Activated B cell treated with CpG ODN at 0.5 μM for 24 hours (primary cell): ENCODE data around the gene MMRN1. TPM values are rescaled to one million over a fixed set of nuclear protein-coding genes. Genes with fewer than 3 reads are reported as not detected.

ENCODE experiments used
- ATAC-seq: fragments of 200-7000 bp; cut with Tn5 transposase; one replicate; pipeline ENCODE4 v1.10.0; 2021; ENCODE audit warnings: low read depth, mild to moderate bottlenecking, moderate library complexity
- CTCF ChIA-PET: fragments of 350-600 bp; sonication (Branson Sonifier 250); formaldehyde crosslinking; loops from one replicate; lab custom pipeline; 2021; ENCODE audit warnings: antibody characterized with exemption; lab: Charles Lee
- POLR2A ChIA-PET: fragments of 350-600 bp; sonication (Branson Sonifier 250); formaldehyde crosslinking; loops from one replicate; lab custom pipeline; 2021; ENCODE audit warnings: antibody characterized with exemption; lab: Charles Lee
- DNase-seq: peaks from one replicate; pipeline ENCODE4 v3.0.0; 2022
- H3K27ac Mint-ChIP-seq: one replicate; pipeline ENCODE4 v1.8.0; 2020; ENCODE audit warnings: mixed read lengths
- H3K27me3 Mint-ChIP-seq: one replicate; pipeline ENCODE4 v1.8.0; 2021; ENCODE audit warnings: mixed read lengths
- H3K36me3 Mint-ChIP-seq: one replicate; pipeline ENCODE4 v1.8.0; 2021; ENCODE audit warnings: low read depth, mixed read lengths
- H3K4me1 Mint-ChIP-seq: one replicate; pipeline ENCODE4 v1.8.0; 2021; ENCODE audit warnings: mixed read lengths
- H3K4me3 Mint-ChIP-seq: one replicate; pipeline ENCODE4 v1.8.0; 2020; ENCODE audit warnings: mild to moderate bottlenecking, mixed read lengths
- H3K9me3 Mint-ChIP-seq: one replicate; pipeline ENCODE4 v1.8.0; 2020; ENCODE audit warnings: mixed read lengths
- intact Hi-C: fragments of 100-400 bp; cut with micrococcal nuclease; formaldehyde crosslinking; loops from one replicate; pipeline ENCODE4 v1.15.1; 2024
- total RNA-seq: library from RNA; stranded (reverse); gene quantifications from 2 replicates; pipeline ENCODE4 v1.2.3, GENCODE V29; 2022
- TF ChIP-seq, protein P1 (sequence below): fragments of 200-600 bp; IDR thresholded peaks from one replicate; pipeline ENCODE4 v1.8.0; 2022; ENCODE audit warnings: antibody characterized with exemption, mild to moderate bottlenecking

MMRN1 gene
- total RNA-seq, 1 donor from 2014 or later: 0.16 TPM

DNA sequence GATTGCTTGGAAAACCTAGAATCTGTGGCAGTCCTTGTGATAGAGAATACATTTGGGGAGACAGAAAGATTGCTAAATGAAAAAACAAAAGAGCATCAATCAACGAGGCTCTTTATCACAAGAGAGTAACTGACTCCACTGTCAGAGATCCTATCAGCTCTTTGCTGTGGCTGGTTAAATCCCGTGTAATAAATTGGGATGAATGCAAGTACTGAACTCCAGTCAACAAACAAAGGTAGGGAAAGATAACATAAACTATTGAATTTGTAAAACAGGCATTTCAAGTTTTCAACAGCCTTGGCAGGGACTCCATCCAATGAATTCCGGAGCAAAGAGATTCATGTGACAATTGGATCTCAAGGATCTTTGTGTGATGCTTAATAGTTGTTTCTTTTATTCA is 21.3 kb downstream of the MMRN1 start:
- no peaks in the 10 kb centered on the region for H3K27me3 Mint-ChIP-seq
- H3K36me3 Mint-ChIP-seq: no peaks in the 10 kb centered on the region
- ChIA-PET POLR2A (no interaction called here), CTCF (no interaction called here)
- no peaks in the 10 kb centered on the region for H3K9me3 Mint-ChIP-seq
- H3K27ac Mint-ChIP-seq: no peak overlapping the region
- H3K4me1 Mint-ChIP-seq: no peaks in the 10 kb centered on the region
- DNase-seq (no peak), ATAC-seq (no peak)
- TF ChIP-seq, protein P1, sequence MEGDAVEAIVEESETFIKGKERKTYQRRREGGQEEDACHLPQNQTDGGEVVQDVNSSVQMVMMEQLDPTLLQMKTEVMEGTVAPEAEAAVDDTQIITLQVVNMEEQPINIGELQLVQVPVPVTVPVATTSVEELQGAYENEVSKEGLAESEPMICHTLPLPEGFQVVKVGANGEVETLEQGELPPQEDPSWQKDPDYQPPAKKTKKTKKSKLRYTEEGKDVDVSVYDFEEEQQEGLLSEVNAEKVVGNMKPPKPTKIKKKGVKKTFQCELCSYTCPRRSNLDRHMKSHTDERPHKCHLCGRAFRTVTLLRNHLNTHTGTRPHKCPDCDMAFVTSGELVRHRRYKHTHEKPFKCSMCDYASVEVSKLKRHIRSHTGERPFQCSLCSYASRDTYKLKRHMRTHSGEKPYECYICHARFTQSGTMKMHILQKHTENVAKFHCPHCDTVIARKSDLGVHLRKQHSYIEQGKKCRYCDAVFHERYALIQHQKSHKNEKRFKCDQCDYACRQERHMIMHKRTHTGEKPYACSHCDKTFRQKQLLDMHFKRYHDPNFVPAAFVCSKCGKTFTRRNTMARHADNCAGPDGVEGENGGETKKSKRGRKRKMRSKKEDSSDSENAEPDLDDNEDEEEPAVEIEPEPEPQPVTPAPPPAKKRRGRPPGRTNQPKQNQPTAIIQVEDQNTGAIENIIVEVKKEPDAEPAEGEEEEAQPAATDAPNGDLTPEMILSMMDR: no peak
- intact Hi-C loops: no loop called here
- no peak overlapping the region for H3K4me3 Mint-ChIP-seq

DNA sequence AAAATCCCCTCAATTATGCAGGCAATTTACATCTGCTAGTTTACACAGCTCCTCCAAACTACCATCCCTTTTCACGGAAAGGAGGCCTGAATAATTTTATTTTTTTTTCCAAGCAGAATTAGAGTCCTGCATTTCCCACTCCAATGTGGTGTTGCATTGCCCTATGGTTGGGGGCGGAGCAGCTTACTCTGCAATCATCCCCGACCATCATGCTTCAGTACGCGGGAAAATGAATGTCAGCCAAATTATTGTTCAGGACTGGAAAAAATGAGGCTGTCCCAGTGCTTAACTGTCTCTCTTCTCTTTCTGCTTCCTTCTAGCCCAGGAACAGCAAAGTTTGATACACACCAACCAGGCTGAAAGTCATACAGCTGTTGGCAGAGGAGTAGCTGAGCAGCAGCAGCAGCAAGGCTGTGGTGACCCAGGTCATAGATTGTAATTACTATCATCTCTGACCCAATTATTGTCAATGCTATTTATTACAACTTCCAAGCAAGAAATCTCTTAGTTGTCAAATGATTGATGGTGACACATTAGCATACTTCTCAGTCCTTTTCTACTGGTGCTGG is 28.3 kb downstream of the MMRN1 start:
- Mint-ChIP-seq H3K4me3 (no peak overlapping the region), H3K36me3 (no peaks in the 10 kb centered on the region), H3K27me3 (peaks cover 3% of the 10 kb centered on the region), H3K4me1 (no peaks in the 10 kb centered on the region), H3K9me3 (peaks cover 4% of the 10 kb centered on the region), H3K27ac (no peak overlapping the region)
- no peak for DNase-seq
- CTCF ChIA-PET: no interaction called here
- POLR2A ChIA-PET: no interaction called here
- TF ChIP-seq, protein P1: no peak
- no peak for ATAC-seq
- intact Hi-C loops: no loop called here

GRCh38 chr4:89928838-89929237 is 34.2 kb downstream of the MMRN1 start:
- Mint-ChIP-seq H3K27ac (no peak overlapping the region), H3K27me3 (peaks cover 12% of the 10 kb centered on the region), H3K4me3 (no peak overlapping the region), H3K9me3 (peaks cover 10% of the 10 kb centered on the region), H3K4me1 (peaks cover 6% of the 10 kb centered on the region), H3K36me3 (no peaks in the 10 kb centered on the region)
- intact Hi-C loops: no loop called here
- ATAC-seq (no peak), DNase-seq (no peak)
- ChIA-PET CTCF (no interaction called here), POLR2A (no interaction called here)
- TF ChIP-seq, protein P1: no peak

GRCh38 chr4:89929425-89930159 is 34.9 kb downstream of the MMRN1 start:
- H3K27ac Mint-ChIP-seq: no peak overlapping the region
- H3K27me3 Mint-ChIP-seq: peaks cover 12% of the 10 kb centered on the region
- ChIA-PET POLR2A (no interaction called here), CTCF (no interaction called here)
- H3K4me3 Mint-ChIP-seq: no peak overlapping the region
- DNase-seq: no peak
- peaks cover 6% of the 10 kb centered on the region for H3K4me1 Mint-ChIP-seq
- no peaks in the 10 kb centered on the region for H3K36me3 Mint-ChIP-seq
- peaks cover 10% of the 10 kb centered on the region for H3K9me3 Mint-ChIP-seq
- TF ChIP-seq, protein P1: no peak
- intact Hi-C loops: no loop called here
- no peak for ATAC-seq

- intact Hi-C loops: no loop called here
- peaks cover 1% of the 10 kb centered on the region for H3K27me3 Mint-ChIP-seq
- ATAC-seq (no peak), DNase-seq (no peak)
- no peaks in the 10 kb centered on the region for H3K36me3 Mint-ChIP-seq
- no peaks in the 10 kb centered on the region for H3K4me1 Mint-ChIP-seq
- POLR2A ChIA-PET: no interaction called here
- no peak overlapping the region for H3K4me3 Mint-ChIP-seq
- CTCF ChIA-PET: no interaction called here
- TF ChIP-seq, protein P1: no peak
- H3K27ac Mint-ChIP-seq: no peak overlapping the region
- no peaks in the 10 kb centered on the region for H3K9me3 Mint-ChIP-seq
Measured at GRCh38 chr4:89939546-89939945, 44.9 kb downstream of the MMRN1 start.
